GM21515 (cell line): ENCODE data around the gene ZXDC.

ENCODE experiments used
- ATAC-seq: cut with Tn5 transposase; IDR thresholded peaks from one replicate; pipeline ENCODE4 v1.9.1; 2021; ENCODE audit not compliant: unreplicated experiment

Gene ZXDC

GRCh38 chr3:126493051-126493450 is 17.4 kb upstream of the ZXDC start:
- no peak for ATAC-seq

- ATAC-seq: no peak
Measured at GRCh38 chr3:126491221-126492013, 15.7 kb upstream of the ZXDC start.

GRCh38 chr3:126490619-126491018 is 14.9 kb upstream of the ZXDC start:
- ATAC-seq: no peak

GRCh38 chr3:126488886-126489569 is 13.3 kb upstream of the ZXDC start:
- ATAC-seq: no peak

GRCh38 chr3:126488185-126488584 is 12.5 kb upstream of the ZXDC start:
- ATAC-seq: no peak

GRCh38 chr3:126487151-126487771 is 11.6 kb upstream of the ZXDC start:
- ATAC-seq: no peak

- ATAC-seq: no peak
Measured at GRCh38 chr3:126486360-126486847, 10.7 kb upstream of the ZXDC start.

- no peak for ATAC-seq
Measured at GRCh38 chr3:126485956-126486355, 10.3 kb upstream of the ZXDC start.

- no peak for ATAC-seq
Measured at GRCh38 chr3:126485176-126485897, 9.6 kb upstream of the ZXDC start.

- no peak for ATAC-seq
Measured at GRCh38 chr3:126484662-126485061, 9.0 kb upstream of the ZXDC start.

- no peak for ATAC-seq
Measured at GRCh38 chr3:126484148-126484547, 8.5 kb upstream of the ZXDC start.

- ATAC-seq: no peak
Measured at GRCh38 chr3:126483321-126483761, 7.7 kb upstream of the ZXDC start.

- no peak for ATAC-seq
Measured at GRCh38 chr3:126482503-126483255, 7.0 kb upstream of the ZXDC start.

GRCh38 chr3:126481808-126482502 is 6.3 kb upstream of the ZXDC start:
- no peak for ATAC-seq

GRCh38 chr3:126480861-126481260 is 5.2 kb upstream of the ZXDC start:
- ATAC-seq: no peak

- ATAC-seq: no peak
Measured at GRCh38 chr3:126480206-126480605, 4.5 kb upstream of the ZXDC start.

- no peak for ATAC-seq
Measured at GRCh38 chr3:126479642-126480041, 4.0 kb upstream of the ZXDC start.

GRCh38 chr3:126478581-126479310 is 3.1 kb upstream of the ZXDC start:
- ATAC-seq: no peak

GRCh38 chr3:126477061-126477380 is 1.3 kb upstream of the ZXDC start:
- no peak for ATAC-seq
